H1 (cell line): ENCODE results near the gene RIMS1.

Experiments
- CTCF ChIP-seq, 3 experiments: IDR thresholded peaks; 1 replicate in 2 of 3; 2 replicates in 1 of 3; pipeline versions ENCODE4 v1.5.1 to v1.6.1; 2011; ENCODE audit warnings: low read length in 3 of 3, mild to moderate bottlenecking in 3 of 3, inconsistent platforms in 2 of 3, low read depth in 1 of 3, moderate library complexity in 1 of 3; ENCODE audit not compliant: insufficient read depth in 1 of 3; ENCODE audit errors: control extremely low read depth in 1 of 3
- EP300 ChIP-seq, 2 experiments: IDR thresholded peaks; 1 replicate in 1 of 2; 2 replicates in 1 of 2; pipeline ENCODE4 v1.6.1; 2011 to 2012; ENCODE audit warnings: low read depth in 2 of 2, low read length in 2 of 2, mild to moderate bottlenecking in 2 of 2, borderline replicate concordance in 1 of 2, inconsistent platforms in 1 of 2, moderate library complexity in 1 of 2
- JUND ChIP-seq: IDR thresholded peaks from 2 replicates; pipeline ENCODE4 v1.6.1; 2011; ENCODE audit warnings: mild to moderate bottlenecking, improper control_type of control experiment, low read length
- MAFK ChIP-seq: IDR thresholded peaks from 2 replicates; pipeline ENCODE4 v1.6.1; 2012; ENCODE audit warnings: low read depth, mild to moderate bottlenecking, improper control_type of control experiment, low read length
- PHF8 ChIP-seq: fragments of 200-600 bp; sonication (generic); conservative IDR thresholded peaks from 2 replicates; pipeline ENCODE4 v1.7.1; 2012; ENCODE audit warnings: low read depth, mild to moderate bottlenecking, inconsistent platforms, low read length, moderate library complexity
- POU5F1 ChIP-seq: IDR thresholded peaks from 2 replicates; pipeline ENCODE4 v1.6.1; 2011; ENCODE audit warnings: low read depth, mild to moderate bottlenecking, low read length, moderate library complexity
- SIN3A ChIP-seq, 2 experiments: IDR thresholded peaks in 1 of 2; conservative IDR thresholded peaks in 1 of 2; 2 replicates each; pipeline ENCODE4 v1.6.1; 2011 to 2012; ENCODE audit warnings: low read length in 2 of 2, improper control_type of control experiment in 1 of 2, low read depth in 1 of 2, mild to moderate bottlenecking in 1 of 2
- YY1 ChIP-seq: IDR thresholded peaks from 2 replicates; pipeline ENCODE4 v1.6.1; 2011; ENCODE audit warnings: low read depth, mild to moderate bottlenecking, low read length

GRCh38 chr6:71888756-71889340, 2.5 kb downstream of the RIMS1 start:
- no peak for TF ChIP-seq EP300 (IDR thresholded peaks at IDR 0.05; ENCODE audit: borderline replicate concordance in 1 of 2, low read depth in 2 of 2, low read length in 2 of 2)
- TF ChIP-seq CTCF (IDR thresholded peaks at IDR 0.05; ENCODE audit: control extremely low read depth in 1 of 3, insufficient read depth in 1 of 3, low read depth in 1 of 3, low read length in 3 of 3), result no peak
- no peak for TF ChIP-seq POU5F1
- TF ChIP-seq MAFK, result no peak
- no peak for TF ChIP-seq SIN3A (conservative IDR thresholded peaks at IDR 0.05 in 1 of 2, IDR thresholded peaks at IDR 0.05 in 1 of 2; ENCODE audit: low read depth in 1 of 2, low read length in 2 of 2)
- TF ChIP-seq YY1, result no peak
- TF ChIP-seq PHF8, result no peak
- no peak for TF ChIP-seq JUND
